Kasumi-1 (cell line): ENCODE results near the gene FKBP8.

ENCODE experiments used
- DNase-seq, 2 experiments: peaks; one replicate each; lab custom pipeline; 2025; lab: John Stamatoyannopoulos, UW

The FKBP8 gene

DNA sequence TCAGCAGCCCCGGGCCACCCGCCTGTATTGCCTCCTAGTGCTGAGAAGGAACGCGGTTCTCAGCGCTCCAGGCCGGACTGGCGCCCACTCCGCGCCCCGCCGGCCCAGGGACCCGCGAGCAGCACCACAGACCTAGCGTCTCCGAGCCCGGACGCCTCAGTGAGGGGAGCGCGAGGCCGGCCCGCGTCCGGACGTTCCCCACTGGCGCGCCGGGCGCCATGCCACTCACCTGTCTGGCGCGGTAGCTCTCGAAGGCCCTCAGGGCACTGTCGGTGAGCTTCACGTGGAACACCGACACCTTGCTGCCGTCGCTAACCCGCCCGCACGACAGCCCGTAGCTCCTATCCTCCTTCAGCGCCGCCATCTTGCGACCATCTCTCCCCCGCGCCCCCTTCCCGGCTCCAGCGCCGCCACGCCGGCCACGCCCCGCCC lies 21.7 kb downstream of the FKBP8 start, which contains the start of gene ELL:
Gene ELL (minus strand): TSS at position 379 of the 432 bp plus-strand sequence. CDS start 15 bp downstream, at position 364.
- no peak for DNase-seq

DNA sequence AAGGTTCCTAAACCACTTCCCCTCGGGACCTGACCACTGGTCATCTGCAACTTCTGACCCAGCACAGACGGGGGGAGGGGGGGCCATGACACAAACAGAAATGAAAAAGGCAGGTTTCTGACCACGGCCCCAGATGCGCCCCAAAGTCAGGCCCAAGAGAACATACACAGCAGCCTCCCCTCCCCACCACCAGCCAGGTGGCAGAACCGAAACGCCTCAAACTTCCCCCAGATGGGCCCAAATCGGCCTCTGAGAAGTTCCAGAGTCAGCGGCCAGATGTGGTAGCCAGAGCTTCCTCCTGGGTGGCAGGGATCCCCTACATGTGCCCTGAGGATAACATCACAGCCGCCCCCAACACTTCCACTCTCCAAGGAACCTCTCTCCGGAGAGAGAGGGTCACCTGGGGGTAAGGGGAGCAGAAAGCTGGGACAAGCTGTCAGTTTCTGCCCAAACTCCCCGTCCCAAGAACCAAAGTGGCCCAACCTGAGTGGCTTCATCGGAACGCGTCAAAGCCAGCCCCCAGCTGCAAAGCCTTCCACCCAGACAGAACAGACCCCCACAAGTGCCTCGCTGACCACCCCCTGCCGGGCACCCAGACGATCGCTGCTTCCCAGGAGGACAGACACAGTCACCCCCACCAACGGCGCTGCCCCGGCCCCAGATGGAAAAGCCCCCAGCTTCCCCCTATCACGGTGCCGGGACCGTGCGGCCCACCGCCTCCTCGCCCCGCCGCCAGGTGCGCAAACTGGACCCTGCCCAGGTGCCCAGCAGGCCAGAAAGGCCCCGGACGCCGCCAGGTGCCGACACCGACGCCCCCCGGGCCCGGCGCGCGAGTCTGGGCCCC lies 22.3 kb downstream of the FKBP8 start:
- DNase-seq = peak in 1 of 2 experiments; percentile 13

DNA sequence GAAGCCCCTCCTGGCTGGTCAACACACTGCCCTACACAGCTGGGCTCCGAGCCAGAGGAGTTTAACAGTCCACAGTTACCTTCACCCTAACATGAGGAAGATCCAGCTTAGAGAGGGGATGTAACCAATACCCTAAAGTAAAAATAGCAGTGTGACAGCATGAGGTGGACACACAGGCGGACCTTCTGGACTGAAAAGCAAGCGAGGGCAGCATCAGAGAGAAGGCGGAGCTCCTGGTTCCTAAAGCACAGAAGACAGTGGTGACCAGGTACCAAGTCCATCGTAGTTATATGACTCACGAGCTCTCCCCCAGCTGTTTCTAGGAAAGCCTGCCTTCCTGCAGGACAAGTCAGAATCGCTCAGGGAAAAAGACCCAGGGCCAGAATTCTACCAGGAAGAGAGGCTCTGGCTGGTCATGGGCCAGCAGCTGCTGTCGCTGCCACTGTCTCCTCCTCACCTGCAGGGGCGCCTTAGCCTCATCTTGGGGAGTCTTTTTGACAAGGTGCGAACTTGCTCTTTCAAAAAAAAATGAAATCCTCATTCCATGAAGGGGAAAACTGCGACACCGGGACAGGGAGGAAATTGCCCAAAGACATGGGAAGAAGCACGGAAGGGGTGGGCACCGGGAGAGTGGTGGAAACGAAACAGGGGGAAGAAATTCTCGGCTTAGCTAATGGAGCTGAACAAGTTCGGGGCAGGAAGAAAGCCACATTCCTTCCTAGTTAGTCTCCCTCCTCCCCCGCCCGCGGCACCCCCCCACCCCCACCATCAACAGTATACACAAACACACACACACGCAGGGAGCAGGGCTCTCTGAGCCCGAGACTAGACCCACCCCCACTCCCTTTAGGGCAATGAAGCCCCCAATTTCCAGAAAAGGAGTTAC lies 23.2 kb downstream of the FKBP8 start:
- DNase-seq = peak; percentile 65 to 72

DNA sequence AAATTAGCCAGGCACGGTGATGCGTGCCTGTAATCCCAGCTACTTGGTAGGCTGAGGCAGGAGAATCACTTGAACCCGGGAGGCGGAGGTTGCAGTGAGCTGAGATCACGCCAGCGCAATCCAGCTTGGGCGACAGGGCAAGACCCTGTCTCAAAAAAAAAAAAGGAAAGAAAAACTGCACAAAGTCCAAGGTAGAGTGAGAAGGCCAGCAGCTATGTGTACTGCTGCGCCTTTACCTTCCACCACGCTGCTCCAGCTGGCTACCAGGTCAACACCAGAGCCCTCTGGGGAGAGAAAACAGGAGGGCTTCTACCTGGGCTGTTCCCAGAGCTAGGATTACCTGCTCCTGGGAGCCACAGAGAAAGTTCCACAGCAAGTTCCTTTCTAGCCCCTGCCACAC lies 24.7 kb downstream of the FKBP8 start:
- no peak for DNase-seq

DNA sequence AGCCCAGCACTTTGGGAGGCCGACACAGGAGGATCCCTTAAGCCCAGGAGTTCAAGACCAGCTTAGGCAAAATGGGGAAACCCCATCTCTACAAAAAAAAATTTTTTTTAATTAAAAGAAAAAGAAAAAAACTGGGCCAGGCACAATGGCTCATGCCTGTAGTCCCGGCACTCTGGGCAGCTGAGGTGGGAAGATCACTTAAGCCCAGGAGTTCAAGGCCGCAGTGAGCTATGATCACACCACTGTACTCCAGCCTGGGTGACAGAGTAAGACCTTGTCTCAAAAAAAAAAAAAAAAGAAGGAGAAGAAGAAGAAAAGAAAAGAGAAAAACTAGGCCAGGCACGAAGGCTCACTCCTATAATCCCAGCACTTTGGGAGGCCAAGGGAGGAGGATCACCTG lies 25.8 kb downstream of the FKBP8 start:
- DNase-seq = no peak

DNA sequence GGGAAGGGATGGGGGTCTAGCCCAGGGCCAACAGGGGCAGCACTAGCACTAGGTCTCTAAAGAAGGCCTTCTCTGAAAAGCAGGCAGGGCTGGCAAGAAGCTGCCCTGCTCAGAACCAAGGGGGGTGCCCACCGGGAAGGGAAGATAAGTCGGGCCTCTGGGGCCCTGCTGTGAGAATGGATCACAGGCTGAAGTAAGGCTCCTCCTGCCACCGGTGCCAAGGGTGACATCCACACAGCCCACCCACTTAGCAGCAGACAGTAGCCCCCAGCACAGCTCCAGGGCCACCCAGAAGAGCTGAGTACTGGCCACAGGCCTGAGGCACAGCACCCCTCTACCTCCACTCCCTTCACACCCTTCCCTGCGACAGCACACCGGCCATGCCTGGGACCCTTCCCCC lies 27.4 kb downstream of the FKBP8 start:
- DNase-seq = no peak

DNA sequence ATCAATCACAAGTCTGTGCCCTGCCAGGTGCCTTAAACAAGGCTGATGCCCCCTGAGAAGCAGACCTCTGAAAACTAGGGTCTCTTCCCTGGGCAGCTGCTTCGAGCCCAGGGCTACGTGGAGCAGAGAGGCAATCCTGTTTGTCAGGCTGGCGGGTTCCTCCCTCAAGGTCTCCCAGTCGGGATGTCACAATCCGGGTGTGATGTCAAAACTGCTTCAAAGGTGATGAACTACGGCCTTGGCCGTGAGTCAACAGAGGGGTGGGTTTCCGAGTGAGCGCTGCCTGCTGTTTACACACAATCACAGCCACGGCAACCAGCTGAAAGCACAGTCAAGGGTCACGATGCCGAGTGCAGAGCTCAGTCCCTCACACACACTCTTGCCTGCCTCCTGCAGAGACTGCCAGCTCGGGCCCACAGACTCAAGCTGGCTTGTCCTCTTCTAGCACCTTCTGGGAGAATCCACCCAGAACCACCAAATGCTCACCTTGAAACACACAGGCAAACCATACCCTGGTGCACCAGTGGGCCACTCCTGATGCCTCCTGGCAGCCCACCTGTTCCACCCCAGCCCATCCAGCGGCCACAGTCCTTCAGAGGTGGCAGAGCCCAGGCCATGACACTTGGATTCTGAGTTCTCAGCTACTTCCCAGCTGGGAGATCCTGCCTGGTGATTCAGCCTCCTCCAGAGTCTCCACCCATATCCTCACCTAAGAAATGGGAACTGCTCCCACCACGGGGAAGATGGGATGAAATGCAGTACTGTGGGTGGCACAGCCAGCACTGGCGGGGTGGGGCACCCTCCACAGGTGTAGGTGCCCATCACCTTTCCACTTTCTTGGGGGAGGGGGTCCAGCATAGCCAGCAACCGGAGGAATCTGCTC lies 28.3 kb downstream of the FKBP8 start:
- DNase-seq = no peak

DNA sequence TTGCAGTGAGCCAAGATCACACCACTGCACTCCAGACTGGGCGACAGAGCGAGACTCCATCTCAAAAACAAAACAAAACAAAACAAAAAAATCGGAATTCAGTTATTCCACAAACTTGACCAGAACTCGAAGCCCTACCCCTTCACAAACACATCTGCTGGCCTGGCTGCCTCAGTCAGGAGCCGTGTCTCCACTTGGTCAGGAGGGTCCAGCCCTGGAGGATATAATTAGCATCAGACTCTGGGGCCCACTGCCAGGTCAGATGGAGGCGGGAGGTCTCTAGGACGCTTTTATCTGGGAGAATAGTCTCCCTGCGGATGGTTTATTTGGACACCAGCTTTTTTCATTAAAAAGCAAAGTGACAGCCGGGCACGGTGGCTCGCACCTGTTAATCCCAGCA lies 29.5 kb downstream of the FKBP8 start:
- DNase-seq = no peak

DNA sequence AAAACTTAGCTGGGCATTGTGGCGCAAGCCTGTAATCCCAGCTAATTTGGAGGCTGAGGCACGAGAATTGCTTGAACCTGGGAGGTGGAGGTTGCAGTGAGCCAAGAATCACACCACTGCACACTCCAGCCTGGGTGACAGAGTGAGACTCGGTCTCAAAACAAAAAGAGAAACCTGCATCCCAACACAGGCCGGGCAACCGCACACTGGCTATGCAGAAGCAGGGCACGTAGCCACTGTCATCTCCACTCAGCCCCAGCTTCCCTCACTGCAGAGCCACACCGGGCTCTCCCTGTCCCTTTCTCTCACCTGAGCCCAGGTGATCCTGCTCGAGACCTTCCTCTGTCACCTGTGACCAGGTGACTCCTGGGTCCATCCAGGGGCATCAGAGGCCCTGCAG lies 33.2 kb downstream of the FKBP8 start:
- no peak for DNase-seq

DNA sequence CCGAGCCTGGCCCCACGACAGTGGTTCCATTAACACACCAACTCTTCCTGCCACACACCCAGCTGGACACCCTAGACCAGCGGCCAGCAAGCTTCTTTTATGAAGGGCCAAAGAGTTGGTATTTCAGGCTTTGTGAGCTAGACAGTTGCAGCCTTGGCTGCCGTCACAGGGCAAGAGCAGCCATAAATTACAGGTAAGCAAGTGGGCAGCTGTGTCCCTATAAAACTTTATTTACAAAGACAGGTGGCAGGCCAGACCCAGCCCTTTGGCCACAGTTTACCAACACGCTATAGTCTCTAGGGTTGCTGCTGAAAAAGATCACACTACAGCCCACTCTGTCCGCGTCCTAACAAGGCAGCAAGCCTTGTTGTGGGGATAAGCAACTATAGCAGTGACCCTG lies 34.8 kb downstream of the FKBP8 start:
- DNase-seq = no peak

DNA sequence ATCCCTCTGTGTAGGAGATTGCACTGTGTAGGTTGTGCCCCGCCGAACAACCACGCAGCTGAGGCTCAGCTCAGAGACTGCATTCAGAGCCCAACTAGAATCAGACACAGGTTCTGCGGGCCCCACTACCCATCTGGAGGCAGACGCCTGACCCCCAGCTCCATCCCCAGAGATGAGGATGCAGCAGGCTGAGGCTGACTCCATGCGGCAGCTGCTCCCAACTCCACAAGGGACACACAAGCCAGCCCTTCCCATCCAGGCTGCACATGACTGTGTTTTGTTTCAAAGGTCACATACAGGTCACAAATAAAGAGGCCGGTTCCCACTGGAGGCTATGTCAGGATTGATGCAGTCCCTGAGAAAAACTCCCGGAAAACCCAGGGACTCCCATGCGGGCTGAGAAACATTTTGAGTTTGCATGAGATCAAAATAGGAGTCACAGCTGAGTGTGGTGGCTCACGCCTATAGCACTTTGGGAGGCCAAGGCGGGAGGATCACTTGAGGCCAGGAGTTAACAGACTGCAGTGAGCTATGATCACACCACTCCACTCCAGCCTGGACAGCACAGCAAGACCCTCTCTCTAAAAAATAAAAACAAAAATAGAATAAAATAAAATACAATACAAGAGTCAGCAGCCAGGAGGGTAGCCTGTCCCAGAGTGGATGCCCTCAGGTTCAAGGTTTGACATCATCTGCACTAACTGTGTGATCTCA lies 35.5 kb downstream of the FKBP8 start:
- DNase-seq = no peak

DNA sequence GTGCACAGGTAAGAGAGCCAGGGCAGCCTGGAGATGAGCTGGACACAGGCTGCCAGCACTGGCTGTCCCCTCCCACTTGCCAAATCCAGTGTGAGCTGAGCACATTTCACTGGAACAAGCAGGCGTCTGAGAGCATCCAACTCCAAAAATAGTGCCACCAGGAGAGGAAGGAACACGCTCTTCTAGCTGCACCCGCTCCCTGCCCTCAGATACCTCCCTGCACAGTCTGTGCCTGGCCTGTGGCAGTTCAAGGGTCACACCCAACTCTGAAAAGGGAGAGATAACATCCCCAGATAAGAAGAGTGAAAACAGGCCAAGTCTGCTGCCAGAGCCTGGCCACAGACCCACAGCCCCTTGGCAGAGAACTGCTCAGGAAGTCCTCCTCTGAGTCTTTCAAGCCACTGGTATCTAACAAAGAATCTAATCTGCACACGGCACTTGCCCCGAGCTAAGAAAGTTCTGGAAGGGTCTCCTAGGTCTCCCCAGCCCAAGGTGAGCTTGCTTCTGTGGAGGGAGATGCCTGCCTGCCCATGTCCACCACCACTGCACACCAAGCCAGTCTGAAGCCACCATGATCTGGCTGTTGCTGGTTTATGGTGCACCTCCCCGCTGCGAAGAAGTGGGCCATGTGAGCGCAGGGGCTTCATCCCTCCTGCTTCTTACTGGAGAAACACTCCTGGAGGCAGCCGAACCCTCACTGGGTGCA lies 36.2 kb downstream of the FKBP8 start:
- DNase-seq = peak; percentile 60 to 70

DNA sequence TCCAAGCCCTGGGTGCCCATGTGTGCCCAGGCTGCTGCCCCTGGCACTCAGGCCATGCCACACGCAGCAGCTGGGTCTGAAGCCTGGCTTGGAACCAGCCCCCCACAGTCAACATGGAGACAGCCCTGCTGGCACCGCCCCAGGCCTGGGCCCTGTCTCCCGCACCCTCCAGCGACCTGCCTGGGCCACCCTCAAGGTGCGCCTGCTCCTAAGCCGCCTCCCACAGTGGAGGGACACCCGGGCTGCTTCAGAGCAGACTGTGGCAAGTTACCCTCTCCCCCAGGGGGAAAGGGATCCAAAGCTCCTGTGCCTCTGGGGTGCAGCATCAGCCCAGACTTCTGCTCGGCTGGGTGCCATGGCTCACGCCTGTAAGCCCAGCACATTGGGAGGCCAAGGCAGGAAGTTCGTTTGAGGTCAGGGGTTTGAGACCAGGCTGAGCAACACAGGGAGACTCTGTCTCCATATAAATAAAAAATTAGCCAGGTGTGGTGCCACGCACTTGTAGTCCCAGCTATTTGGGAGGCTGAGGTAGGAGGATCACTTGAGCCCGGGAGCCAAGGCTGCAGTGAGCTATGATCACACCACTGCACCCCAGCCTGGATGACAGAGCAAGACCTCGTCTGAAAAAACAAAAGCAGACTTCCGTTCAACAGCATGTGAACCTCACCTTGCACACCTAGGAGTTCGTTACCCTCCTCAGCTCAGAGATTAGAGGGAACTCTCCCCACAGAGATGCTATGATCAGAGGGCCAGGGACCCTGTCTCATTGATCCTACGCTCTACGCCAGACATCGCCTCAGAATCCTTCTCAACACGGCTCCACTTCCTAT lies 37.1 kb downstream of the FKBP8 start:
- peak in 1 of 2 experiments; percentile 9 for DNase-seq

DNA sequence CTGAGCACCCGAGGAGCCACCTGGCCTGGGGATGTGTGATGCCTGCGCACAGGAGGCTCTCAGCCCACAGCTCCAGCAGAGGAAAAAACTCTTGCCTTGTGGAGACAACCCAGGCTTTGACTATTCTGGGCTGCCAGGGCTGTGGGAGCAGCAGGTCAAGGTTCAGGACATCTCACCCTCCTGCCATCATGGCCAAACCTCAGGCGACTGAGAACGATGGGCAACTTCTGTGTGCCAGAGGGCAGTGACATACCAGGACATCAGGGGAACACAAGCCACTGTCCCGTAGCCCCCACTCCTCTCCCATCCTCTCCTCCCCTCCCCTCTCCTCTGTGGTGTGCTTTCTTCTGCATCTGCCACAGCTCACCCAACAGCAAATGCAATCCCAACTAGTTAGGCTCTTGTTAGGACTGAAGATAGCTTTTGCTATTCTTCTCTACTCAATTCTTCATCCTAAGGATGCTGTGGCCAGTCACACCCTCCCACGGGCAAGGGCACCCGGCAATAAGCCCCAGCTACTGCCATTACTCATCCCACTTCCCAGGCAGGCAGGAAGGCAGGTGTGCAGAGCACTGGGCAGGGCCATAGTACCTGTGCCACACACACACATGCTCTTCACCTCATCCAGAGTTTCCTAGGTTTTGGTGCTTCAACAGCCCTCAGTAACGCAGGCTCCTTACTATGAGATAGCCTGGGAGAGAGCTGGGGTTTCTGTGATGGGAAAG lies 38.3 kb downstream of the FKBP8 start:
- no peak for DNase-seq

DNA sequence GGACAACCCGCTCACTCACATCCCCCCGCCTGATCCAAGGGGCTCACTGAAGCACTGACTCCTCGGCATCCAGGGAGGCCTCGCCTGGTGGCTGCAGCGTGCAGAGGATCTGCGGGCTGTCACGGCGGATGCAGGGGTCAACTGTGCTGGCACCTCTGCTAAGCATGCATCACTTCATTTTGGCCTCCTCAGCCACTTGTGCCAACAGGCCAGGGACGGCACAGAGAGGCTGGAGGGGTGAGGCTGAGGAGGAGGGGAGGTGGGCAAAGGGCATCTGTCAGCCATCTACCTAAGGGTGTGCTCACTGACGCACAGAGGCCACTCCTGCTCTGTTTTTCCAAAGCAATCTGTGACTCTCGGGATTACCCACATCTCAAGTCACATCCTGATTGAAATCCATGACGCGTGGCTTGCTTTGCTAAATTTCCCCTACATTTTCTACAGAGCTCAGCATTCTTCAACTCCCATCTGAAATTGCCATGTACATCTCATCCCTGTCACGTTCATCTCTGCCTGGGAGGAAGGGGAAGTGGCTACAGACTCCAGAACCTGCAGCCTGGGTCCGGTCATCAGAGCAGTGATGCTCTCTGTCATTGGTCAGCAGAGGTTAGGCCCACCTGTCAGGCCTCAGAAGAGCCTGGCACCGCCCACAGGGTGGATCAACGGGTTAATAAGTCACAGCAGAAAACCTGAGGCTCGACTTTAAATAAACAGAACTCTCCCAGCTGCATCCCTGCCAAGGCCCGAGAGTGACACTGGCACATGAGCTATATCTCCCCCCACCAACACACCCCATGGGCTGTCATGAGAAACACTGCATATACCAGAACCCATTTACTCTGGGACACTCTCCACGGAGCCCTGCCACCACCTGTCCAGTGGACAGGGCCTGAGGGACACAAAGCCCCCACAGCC lies 39.1 kb downstream of the FKBP8 start:
- no peak for DNase-seq

DNA sequence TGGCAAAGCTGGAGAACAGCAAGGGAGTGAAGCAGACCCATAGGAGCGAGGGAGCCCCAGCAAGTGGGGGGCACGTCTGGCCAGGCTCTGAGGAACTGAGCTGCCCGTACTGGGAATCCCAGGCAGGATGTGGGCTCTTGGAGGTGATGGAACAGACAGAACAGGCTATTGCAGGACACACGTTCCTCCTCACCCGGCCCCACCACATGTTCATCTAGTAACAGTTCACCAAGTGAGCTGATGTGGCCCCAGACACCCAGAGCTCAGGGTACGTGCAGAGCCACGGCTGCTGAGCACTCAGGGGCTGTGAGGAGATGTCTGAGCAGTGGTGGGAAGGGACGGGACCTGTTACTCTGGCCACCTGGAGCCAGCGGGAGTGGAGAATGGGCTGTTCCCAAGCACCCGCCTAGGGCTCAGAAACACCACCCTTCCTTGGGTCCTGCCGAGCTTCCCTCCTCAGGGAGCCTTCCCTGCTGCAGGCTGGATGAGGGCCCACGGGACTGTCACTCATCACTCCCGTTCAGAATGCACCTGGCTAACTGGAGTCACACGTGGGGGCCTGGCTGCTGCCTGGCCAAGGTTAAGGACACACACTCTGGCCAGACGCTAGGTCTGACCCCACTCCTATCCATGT lies 39.9 kb downstream of the FKBP8 start:
- DNase-seq = peak in 1 of 2 experiments; percentile 21

DNA sequence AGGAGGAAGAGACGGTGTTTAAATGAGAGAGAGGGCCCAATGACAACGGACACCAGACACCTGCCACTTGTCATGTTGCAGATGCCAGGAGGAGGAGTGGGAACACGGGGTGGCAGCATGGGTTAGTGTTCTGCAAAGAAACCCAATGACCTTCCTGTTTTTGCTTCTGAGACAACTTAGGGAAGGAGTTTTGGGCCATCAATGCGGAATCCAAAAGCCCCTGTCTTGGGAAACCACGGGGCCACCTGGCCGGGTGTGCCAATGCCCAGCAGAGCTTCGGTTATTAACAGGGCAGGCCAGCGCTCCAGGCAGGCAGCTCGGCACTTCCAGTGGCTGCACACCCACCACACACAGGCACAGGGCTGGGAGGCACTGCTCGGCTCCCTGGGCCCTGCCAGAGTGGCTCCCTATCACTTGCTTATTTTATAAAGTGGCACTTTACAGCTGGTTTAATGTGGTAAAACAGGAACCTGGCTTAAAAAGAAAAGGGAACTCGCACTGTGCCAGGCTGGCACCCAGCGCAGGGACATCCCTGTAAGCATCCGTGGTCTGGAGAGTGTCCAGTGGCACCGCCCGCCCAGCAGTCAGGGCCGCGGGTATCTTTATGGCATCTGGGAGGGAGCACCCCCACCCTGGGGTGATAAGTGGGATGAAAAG lies 40.6 kb downstream of the FKBP8 start:
- DNase-seq = peak; percentile 48 to 58
